DMS153 treated with DMSO at 0.1 percent for 48 hours (cell line): ENCODE measurements around the gene COX4I2.

Source experiments
- DNase-seq: peaks from one replicate; lab custom pipeline; 2025; ENCODE audit not compliant: unreplicated experiment; lab: John Stamatoyannopoulos, UW

Gene COX4I2

GRCh38 chr20:31693987-31694661, 56.4 kb downstream of the COX4I2 start:
- DNase-seq = no peak
